Neural progenitor cell (in vitro differentiated cells): ENCODE results near the gene ATXN7. TPM values are rescaled to one million over a fixed set of nuclear protein-coding genes. Genes with fewer than 3 reads are reported as not detected.

Experiments used
- DNase-seq: peaks from one replicate; pipeline ENCODE4 v3.0.0-alpha.2; 2016; ENCODE audit warnings: low spot score
- H2AFZ ChIP-seq: fragments of 200-600 bp; sonication (generic); replicated peaks from 2 replicates; pipeline ENCODE4 v1.6.1; 2016; ENCODE audit warnings: antibody characterized with exemption
- H3F3A ChIP-seq: fragments of 200-600 bp; sonication (generic); 2 replicates; pipeline ENCODE4 v1.6.1; 2016; ENCODE audit warnings: antibody characterized with exemption, low read depth
- H3K27ac ChIP-seq: fragments of 200-600 bp; sonication (generic); 2 replicates; pipeline ENCODE4 v1.5.1; 2016; ENCODE audit warnings: mild to moderate bottlenecking
- H3K27me3 ChIP-seq: fragments of 200-600 bp; sonication (generic); 2 replicates; pipeline ENCODE4 v1.6.1; 2016; ENCODE audit warnings: mild to moderate bottlenecking, moderate library complexity
- H3K36me3 ChIP-seq: fragments of 200-600 bp; sonication (generic); 2 replicates; pipeline ENCODE4 v1.5.1; 2016
- H3K4me1 ChIP-seq: fragments of 200-600 bp; sonication (generic); 2 replicates; pipeline ENCODE4 v1.6.1; 2016; ENCODE audit warnings: mixed run types
- H3K4me2 ChIP-seq: fragments of 200-600 bp; sonication (generic); 2 replicates; pipeline ENCODE4 v1.6.1; 2016
- H3K4me3 ChIP-seq: fragments of 200-600 bp; sonication (generic); 2 replicates; pipeline ENCODE4 v1.5.1; 2016
- H3K79me2 ChIP-seq: fragments of 200-600 bp; sonication (generic); 2 replicates; pipeline ENCODE4 v1.6.1; 2016; ENCODE audit warnings: low read depth
- H3K9ac ChIP-seq: fragments of 200-600 bp; sonication (generic); 2 replicates; pipeline ENCODE4 v1.6.1; 2016
- H3K9me3 ChIP-seq: fragments of 200-600 bp; sonication (generic); 2 replicates; pipeline ENCODE4 v1.5.1; 2016; ENCODE audit warnings: low read depth
- H4K20me1 ChIP-seq: fragments of 200-600 bp; sonication (generic); 2 replicates; pipeline ENCODE4 v1.6.1; 2016; ENCODE audit warnings: low read depth
- H3K27ac Mint-ChIP-seq: 3 replicates; pipeline ENCODE4 v1.8.0; 2021; ENCODE audit warnings: mixed read lengths
- H3K27me3 Mint-ChIP-seq: 2 replicates; pipeline ENCODE4 v1.8.0; 2022; ENCODE audit warnings: low read depth, mild to moderate bottlenecking, inconsistent platforms, moderate library complexity, mixed read lengths; ENCODE audit not compliant: insufficient read depth
- H3K36me3 Mint-ChIP-seq: 3 replicates; pipeline ENCODE4 v1.8.0; 2021; ENCODE audit warnings: mixed read lengths
- H3K4me1 Mint-ChIP-seq: 3 replicates; pipeline ENCODE4 v1.8.0; 2021; ENCODE audit warnings: mixed read lengths
- H3K4me3 Mint-ChIP-seq: 3 replicates; pipeline ENCODE4 v1.8.0; 2021; ENCODE audit warnings: mild to moderate bottlenecking, moderate library complexity, mixed read lengths
- H3K9me3 Mint-ChIP-seq: 3 replicates; pipeline ENCODE4 v1.8.0; 2020; ENCODE audit warnings: mixed read lengths
- CTCF ChIP-seq: fragments of 200-600 bp; sonication (generic); IDR thresholded peaks from 2 replicates; pipeline ENCODE4 v1.5.1; 2017; ENCODE audit warnings: antibody characterized with exemption, mild to moderate bottlenecking
- EZH2 ChIP-seq: fragments of 200-600 bp; sonication (generic); IDR thresholded peaks from 2 replicates; pipeline ENCODE4 v1.6.1; 2017; ENCODE audit warnings: antibody characterized with exemption, mild to moderate bottlenecking, moderate library complexity
- EZH2phosphoT487 ChIP-seq: fragments of 200-600 bp; sonication (generic); IDR thresholded peaks from 2 replicates; pipeline ENCODE4 v1.6.1; 2017; ENCODE audit warnings: antibody characterized with exemption
- total RNA-seq: library from RNA; depleted of rRNA; stranded (reverse); fragments of >200 nt; gene quantifications from 2 replicates; pipeline ENCODE4 v1.2.3, GENCODE V29; 2015; ENCODE audit warnings: low replicate concordance

ATXN7 gene
- total RNA-seq, 1 donor from 2014 or later: 30.4 TPM

GRCh38 chr3:63943678-63944077 lies 80.0 kb downstream of the ATXN7 start:
- H3K4me2 ChIP-seq: no peak overlapping the region
- H3K9me3 ChIP-seq: no peaks in the 10 kb centered on the region
- H3K4me1 ChIP-seq: peaks cover 31% of the 10 kb centered on the region
- no peaks in the 10 kb centered on the region for H3K27me3 Mint-ChIP-seq
- peaks cover 94% of the 10 kb centered on the region for H3K79me2 ChIP-seq
- no peak overlapping the region for H3K27ac ChIP-seq
- peaks cover 3% of the 10 kb centered on the region for H4K20me1 ChIP-seq
- no peak overlapping the region for H3K4me3 ChIP-seq
- H3K36me3 Mint-ChIP-seq: peaks cover 26% of the 10 kb centered on the region
- H3K36me3 ChIP-seq: no peaks in the 10 kb centered on the region
- H3K4me1 Mint-ChIP-seq: peaks cover 22% of the 10 kb centered on the region
- H3K27me3 ChIP-seq: no peaks in the 10 kb centered on the region
- H2AFZ ChIP-seq: no peak overlapping the region
- H3K9me3 Mint-ChIP-seq: no peaks in the 10 kb centered on the region
- no peak overlapping the region for H3K27ac Mint-ChIP-seq
- no peak overlapping the region for H3K9ac ChIP-seq
- no peak overlapping the region for H3K4me3 Mint-ChIP-seq
- peaks cover 6% of the 10 kb centered on the region for H3F3A ChIP-seq
- no peak for TF ChIP-seq EZH2
- TF ChIP-seq EZH2phosphoT487: no peak
- TF ChIP-seq CTCF: no peak
- DNase-seq: no peak

GRCh38 chr3:63945558-63946096 lies 82.0 kb downstream of the ATXN7 start:
- H3K4me1 ChIP-seq: peaks cover 19% of the 10 kb centered on the region
- H3K79me2 ChIP-seq: peaks cover 91% of the 10 kb centered on the region
- H3K4me1 Mint-ChIP-seq: peaks cover 28% of the 10 kb centered on the region
- no peak overlapping the region for H3K27ac ChIP-seq
- DNase-seq: no peak
- TF ChIP-seq CTCF (no peak), EZH2phosphoT487 (no peak), EZH2 (no peak)
- H3K4me3 ChIP-seq: no peak overlapping the region
- H3K4me3 Mint-ChIP-seq: no peak overlapping the region
- no peaks in the 10 kb centered on the region for H3K27me3 Mint-ChIP-seq
- peaks cover 3% of the 10 kb centered on the region for H4K20me1 ChIP-seq
- H3K9me3 Mint-ChIP-seq: no peaks in the 10 kb centered on the region
- no peaks in the 10 kb centered on the region for H3K9me3 ChIP-seq
- H2AFZ ChIP-seq: no peak overlapping the region
- H3F3A ChIP-seq: peaks cover 6% of the 10 kb centered on the region
- H3K27me3 ChIP-seq: no peaks in the 10 kb centered on the region
- no peak overlapping the region for H3K4me2 ChIP-seq
- H3K27ac Mint-ChIP-seq: peak overlapping the region; percentile 3
- H3K9ac ChIP-seq: no peak overlapping the region
- no peaks in the 10 kb centered on the region for H3K36me3 ChIP-seq
- H3K36me3 Mint-ChIP-seq: peaks cover 23% of the 10 kb centered on the region

GRCh38 chr3:63946753-63947152 lies 83.1 kb downstream of the ATXN7 start:
- H4K20me1 ChIP-seq: peaks cover 12% of the 10 kb centered on the region
- H3K9ac ChIP-seq: no peak overlapping the region
- Mint-ChIP-seq H3K4me3 (no peak overlapping the region), H3K27me3 (no peaks in the 10 kb centered on the region), H3K36me3 (peaks cover 21% of the 10 kb centered on the region), H3K9me3 (no peaks in the 10 kb centered on the region), H3K4me1 (peaks cover 37% of the 10 kb centered on the region), H3K27ac (peak overlapping the region; percentile 27)
- no peak for DNase-seq
- TF ChIP-seq EZH2 (no peak), EZH2phosphoT487 (no peak), CTCF (no peak)
- H3K36me3 ChIP-seq: no peaks in the 10 kb centered on the region
- peaks cover 91% of the 10 kb centered on the region for H3K79me2 ChIP-seq
- H2AFZ ChIP-seq: no peak overlapping the region
- no peaks in the 10 kb centered on the region for H3K9me3 ChIP-seq
- H3K27ac ChIP-seq: no peak overlapping the region
- H3K4me2 ChIP-seq: no peak overlapping the region
- H3K27me3 ChIP-seq: no peaks in the 10 kb centered on the region
- peaks cover 19% of the 10 kb centered on the region for H3K4me1 ChIP-seq
- peaks cover 2% of the 10 kb centered on the region for H3F3A ChIP-seq
- no peak overlapping the region for H3K4me3 ChIP-seq
